SH-SY5Y (cell line): ENCODE data around the gene SLC27A5.

ENCODE experiments used
- GATA2 ChIP-seq: IDR thresholded peaks from 2 replicates; pipeline ENCODE4 v1.6.1; 2011; ENCODE audit warnings: mild to moderate bottlenecking, low read depth, low read length
- GATA3 ChIP-seq: IDR thresholded peaks from 2 replicates; pipeline ENCODE4 v1.6.1; 2011; ENCODE audit warnings: low read depth, mild to moderate bottlenecking, low read length, moderate library complexity

DNA sequence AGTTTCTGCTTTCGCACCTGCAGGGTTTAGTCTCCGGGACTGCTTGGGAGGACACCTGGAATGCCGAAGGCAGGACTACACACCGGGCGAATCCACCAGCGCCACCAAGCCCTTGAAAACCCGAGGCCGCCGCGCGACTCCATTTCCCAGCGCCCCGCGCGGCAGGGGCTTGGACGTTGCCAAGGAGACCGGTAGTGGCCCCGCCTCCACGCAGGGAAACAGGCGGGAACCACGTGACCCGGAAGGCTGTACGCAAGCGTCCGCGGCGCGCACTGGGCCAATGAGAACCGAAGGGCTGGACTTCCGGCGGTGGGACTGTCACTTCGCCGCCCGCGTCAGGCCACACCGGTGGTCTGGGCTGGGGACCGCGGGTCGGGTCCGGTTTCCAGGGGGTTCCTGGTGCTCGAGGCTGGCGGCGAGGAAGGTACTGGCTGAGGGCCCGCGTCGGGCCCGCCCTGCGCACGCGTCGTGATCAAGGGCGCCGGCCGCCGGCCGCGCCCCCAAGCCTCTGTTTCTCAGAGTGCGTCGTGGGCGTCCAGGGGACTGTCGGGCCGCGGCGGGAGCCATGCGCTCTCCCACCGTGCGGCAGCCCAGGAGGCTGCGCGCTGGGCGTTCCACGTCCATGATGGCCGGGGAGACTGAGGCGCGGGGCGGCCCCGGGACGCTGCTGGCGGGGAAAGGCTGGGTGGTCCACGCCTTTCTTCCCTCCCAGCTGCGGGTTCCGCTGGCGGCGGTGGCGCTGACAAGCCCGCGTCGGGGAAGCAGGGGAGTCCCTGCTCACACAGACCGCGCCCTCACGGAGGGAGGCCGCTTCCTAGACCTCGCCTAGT lies 44.8 kb downstream of the SLC27A5 start, which contains the start of gene ZNF324:
- TF ChIP-seq GATA2 (no peak), GATA3 (no peak)
